Subcutaneous adipose tissue (tissue), 4 donors: Measurements from ENCODE around the gene SIL1. TPM values are rescaled to one million over a fixed set of nuclear protein-coding genes. Genes with fewer than 3 reads are reported as not detected.

Experiments
- total RNA-seq, 4 donors: library from RNA; depleted of rRNA; stranded (reverse); fragments of >200 nt; gene quantifications; one replicate each; pipeline ENCODE4 v1.1.0, GENCODE V29; 2016
- TF ChIP-seq, protein P1 (sequence below): fragments of 450-650 bp; IDR thresholded peaks from one replicate; pipeline ENCODE4 v1.5.1; 2016; ENCODE audit warnings: low read depth, mild to moderate bottlenecking, control low read depth, antibody characterized with exemption, moderate library complexity

Gene SIL1
- total RNA-seq, 4 donors from 2014 or later = 29.7 to 52.9 (median 44.8) TPM

DNA sequence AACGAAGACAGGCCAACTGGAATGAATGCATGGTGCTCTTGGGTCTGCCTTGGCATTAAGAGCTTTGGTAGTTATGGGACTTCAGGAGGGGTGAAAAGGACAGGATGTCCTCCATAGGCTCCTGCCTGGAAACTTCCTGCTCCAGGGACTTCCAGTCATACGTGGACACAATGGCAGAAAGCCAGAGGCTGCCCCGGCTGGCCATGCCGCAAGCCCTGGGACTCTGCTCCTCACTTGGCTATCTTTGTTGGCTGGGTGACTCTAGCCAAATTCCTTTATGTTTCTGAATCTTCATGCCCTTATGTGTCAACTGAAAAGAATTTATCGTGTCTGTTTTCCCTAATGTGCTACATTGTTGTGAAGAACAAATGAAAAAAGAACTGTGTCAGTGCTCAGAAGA is 136.9 kb downstream of the SIL1 start:
- TF ChIP-seq, protein P1, sequence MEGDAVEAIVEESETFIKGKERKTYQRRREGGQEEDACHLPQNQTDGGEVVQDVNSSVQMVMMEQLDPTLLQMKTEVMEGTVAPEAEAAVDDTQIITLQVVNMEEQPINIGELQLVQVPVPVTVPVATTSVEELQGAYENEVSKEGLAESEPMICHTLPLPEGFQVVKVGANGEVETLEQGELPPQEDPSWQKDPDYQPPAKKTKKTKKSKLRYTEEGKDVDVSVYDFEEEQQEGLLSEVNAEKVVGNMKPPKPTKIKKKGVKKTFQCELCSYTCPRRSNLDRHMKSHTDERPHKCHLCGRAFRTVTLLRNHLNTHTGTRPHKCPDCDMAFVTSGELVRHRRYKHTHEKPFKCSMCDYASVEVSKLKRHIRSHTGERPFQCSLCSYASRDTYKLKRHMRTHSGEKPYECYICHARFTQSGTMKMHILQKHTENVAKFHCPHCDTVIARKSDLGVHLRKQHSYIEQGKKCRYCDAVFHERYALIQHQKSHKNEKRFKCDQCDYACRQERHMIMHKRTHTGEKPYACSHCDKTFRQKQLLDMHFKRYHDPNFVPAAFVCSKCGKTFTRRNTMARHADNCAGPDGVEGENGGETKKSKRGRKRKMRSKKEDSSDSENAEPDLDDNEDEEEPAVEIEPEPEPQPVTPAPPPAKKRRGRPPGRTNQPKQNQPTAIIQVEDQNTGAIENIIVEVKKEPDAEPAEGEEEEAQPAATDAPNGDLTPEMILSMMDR = no peak

DNA sequence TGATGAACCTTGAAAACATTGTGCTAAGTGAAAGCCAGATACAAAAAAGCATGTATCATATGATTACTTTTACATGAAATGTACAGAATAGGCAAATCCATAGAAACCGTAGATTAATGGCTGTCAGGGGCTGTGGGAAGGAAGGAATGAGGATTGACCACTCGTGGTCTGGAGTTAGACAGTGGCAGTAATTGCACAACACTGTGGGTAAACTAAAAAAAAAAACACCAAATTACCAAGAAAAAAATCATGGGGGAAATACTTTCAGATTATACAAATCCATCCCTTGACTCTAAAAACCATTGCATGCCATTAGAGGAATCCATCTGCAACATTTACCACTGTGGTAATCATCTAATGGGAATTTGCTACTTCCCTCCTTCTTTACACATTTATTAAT is 140.0 kb downstream of the SIL1 start:
- TF ChIP-seq, protein P1 = no peak

DNA sequence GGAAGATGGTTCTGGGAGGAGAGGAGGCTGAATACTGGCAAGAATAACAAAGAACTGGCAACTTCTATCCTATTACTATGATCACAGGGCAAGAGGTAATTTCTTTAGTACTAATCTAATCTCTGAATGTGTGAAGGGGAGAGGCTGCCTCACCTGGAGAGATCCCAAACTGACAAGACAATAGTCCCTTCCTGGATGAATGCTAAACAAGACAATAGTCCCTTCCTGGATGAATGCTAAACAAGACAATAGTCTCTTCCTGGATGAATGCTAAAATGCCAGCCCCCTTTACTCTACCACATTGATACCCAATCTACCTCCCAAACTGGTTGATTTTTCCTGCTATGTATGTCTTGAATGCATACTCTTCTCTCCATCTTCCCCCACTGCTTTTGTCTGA is 145.2 kb downstream of the SIL1 start:
- TF ChIP-seq, protein P1 = no peak

DNA sequence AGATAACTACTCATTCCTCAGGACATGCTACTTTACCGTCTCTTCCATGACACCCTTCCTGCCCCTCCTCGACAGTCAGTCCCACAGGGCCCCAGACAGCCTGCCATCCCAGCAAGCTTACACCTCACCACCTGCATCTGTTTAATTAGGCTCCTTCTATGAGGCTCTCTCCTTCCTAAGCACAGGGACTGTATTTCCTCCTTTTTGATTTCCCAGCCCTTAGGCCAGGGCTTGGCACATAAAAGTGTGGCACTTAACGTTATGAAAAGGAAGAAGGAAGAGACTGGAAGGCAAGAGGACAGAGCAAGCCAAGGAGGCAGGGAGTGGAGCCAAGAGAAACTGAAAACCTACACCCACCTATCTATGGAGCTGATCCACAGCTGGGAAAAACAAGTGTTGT is 146.8 kb downstream of the SIL1 start:
- TF ChIP-seq, protein P1 = no peak

DNA sequence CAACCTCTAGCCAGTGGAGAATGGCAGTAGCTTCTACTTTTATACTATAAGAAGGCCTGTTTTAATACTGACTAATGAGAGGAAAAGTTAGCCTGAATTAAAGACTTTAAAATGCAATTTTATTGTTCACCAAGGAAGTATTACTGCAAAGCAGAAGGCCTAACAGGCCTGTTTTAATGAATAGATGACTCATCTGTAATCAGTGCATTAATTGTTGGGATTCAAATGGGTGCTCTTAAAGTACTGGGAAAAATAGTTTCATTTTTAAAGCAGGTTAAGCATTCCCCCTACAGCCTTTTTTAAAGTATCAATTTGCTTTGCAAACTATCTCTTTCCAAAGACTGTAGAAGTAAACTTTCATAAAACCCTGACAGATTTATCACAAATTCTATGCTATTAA is 147.7 kb downstream of the SIL1 start:
- TF ChIP-seq, protein P1 = no peak

DNA sequence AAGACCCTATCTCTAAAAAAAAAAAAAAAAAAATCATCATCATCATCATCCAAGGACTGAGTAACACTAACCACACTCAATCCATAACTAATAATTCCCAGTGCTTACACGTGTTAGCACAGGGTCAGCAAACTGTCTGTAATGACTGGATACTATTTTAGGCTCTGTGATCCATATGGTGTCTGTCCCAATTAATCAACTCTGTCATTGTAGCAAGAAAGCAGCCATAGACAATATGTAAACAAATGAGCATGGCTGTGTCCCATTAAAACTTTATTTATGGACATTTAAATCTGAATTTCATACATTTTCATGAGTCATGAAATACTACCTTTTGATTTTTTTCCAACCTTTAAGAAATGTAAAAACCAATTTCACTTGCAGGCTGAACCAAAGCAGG is 148.4 kb downstream of the SIL1 start:
- TF ChIP-seq, protein P1 = no peak

DNA sequence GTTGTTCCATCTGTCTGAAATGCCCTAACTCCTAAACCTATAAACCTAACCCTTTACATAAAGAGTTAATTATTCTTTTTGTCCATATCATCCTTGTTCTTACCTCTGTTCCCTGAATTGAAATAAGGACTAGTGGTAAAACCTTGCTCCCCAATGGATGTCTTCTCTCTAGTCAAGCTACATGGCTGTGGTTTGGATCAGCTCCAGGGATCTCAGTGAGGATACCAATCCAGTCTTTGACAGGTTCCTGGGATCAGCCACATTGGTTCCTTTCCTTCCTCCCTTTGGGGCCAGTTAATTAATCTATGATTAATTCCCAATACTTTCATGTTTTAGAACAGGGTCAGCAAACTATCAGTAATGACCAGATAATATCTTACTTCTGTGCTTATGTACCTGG is 151.6 kb downstream of the SIL1 start:
- TF ChIP-seq, protein P1 = no peak
